Chondrocyte (in vitro differentiated cells): ENCODE measurements around the gene SCGB1A1. TPM values are rescaled to one million over a fixed set of nuclear protein-coding genes. Genes with fewer than 3 reads are reported as not detected.

ENCODE experiments used
- DNase-seq: peaks from one replicate; pipeline ENCODE4 v3.0.0; 2021; ENCODE audit warnings: mixed read lengths, low spot score
- H3K27ac Mint-ChIP-seq: one replicate; pipeline ENCODE4 v1.8.0; 2021; ENCODE audit warnings: mild to moderate bottlenecking, moderate library complexity, mixed read lengths; ENCODE audit not compliant: unreplicated experiment
- H3K27me3 Mint-ChIP-seq: 2 replicates; pipeline ENCODE4 v1.8.0; 2021; ENCODE audit warnings: low read depth, mixed read lengths
- H3K36me3 Mint-ChIP-seq: 2 replicates; pipeline ENCODE4 v1.8.0; 2021; ENCODE audit warnings: low read depth, mixed read lengths
- H3K4me1 Mint-ChIP-seq: 2 replicates; pipeline ENCODE4 v1.8.0; 2021; ENCODE audit warnings: low read depth, mild to moderate bottlenecking, mixed read lengths
- H3K4me3 Mint-ChIP-seq: one replicate; pipeline ENCODE4 v1.8.0; 2021; ENCODE audit warnings: mild to moderate bottlenecking, moderate library complexity, mixed read lengths; ENCODE audit not compliant: unreplicated experiment
- H3K9me3 Mint-ChIP-seq: 2 replicates; pipeline ENCODE4 v1.8.0; 2021; ENCODE audit warnings: low read depth, mixed read lengths
- total RNA-seq: library from RNA; stranded (reverse); gene quantifications from 3 replicates; pipeline ENCODE4 v1.2.1, GENCODE V29; 2021
- TF ChIP-seq, protein P1 (sequence below): fragments of 200-600 bp; sonication (generic); IDR thresholded peaks from 2 replicates; pipeline ENCODE4 v1.5.0; 2021; ENCODE audit warnings: antibody characterized with exemption, mild to moderate bottlenecking, moderate library complexity

SCGB1A1 gene
- total RNA-seq, 1 donor from 2014 or later: not detected

DNA sequence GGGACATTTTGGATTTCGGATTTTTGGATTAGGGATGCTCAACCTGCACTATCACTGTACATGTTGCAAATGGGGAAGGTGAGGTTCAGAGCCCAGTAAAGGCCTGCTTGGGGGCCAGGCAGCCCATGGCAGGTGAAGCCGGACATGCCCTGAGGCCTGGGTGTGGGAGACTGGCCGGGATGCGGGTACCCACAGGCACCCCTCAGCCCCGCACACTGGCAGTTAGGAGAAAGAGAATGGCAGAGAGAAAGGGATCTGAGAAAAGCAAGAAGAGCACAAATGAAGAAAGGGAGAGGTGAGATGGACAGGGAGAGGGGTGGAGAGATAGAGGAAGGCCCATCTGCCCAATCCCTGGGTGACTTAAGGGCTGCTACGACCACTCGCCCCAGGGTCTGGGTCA, 52.8 kb downstream of the SCGB1A1 start:
- TF ChIP-seq, protein P1, sequence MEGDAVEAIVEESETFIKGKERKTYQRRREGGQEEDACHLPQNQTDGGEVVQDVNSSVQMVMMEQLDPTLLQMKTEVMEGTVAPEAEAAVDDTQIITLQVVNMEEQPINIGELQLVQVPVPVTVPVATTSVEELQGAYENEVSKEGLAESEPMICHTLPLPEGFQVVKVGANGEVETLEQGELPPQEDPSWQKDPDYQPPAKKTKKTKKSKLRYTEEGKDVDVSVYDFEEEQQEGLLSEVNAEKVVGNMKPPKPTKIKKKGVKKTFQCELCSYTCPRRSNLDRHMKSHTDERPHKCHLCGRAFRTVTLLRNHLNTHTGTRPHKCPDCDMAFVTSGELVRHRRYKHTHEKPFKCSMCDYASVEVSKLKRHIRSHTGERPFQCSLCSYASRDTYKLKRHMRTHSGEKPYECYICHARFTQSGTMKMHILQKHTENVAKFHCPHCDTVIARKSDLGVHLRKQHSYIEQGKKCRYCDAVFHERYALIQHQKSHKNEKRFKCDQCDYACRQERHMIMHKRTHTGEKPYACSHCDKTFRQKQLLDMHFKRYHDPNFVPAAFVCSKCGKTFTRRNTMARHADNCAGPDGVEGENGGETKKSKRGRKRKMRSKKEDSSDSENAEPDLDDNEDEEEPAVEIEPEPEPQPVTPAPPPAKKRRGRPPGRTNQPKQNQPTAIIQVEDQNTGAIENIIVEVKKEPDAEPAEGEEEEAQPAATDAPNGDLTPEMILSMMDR: no peak
- no peak for DNase-seq
- Mint-ChIP-seq H3K27ac (no peak overlapping the region), H3K4me1 (peaks cover 13% of the 10 kb centered on the region), H3K36me3 (no peaks in the 10 kb centered on the region), H3K4me3 (no peak overlapping the region), H3K9me3 (no peaks in the 10 kb centered on the region), H3K27me3 (no peaks in the 10 kb centered on the region)

DNA sequence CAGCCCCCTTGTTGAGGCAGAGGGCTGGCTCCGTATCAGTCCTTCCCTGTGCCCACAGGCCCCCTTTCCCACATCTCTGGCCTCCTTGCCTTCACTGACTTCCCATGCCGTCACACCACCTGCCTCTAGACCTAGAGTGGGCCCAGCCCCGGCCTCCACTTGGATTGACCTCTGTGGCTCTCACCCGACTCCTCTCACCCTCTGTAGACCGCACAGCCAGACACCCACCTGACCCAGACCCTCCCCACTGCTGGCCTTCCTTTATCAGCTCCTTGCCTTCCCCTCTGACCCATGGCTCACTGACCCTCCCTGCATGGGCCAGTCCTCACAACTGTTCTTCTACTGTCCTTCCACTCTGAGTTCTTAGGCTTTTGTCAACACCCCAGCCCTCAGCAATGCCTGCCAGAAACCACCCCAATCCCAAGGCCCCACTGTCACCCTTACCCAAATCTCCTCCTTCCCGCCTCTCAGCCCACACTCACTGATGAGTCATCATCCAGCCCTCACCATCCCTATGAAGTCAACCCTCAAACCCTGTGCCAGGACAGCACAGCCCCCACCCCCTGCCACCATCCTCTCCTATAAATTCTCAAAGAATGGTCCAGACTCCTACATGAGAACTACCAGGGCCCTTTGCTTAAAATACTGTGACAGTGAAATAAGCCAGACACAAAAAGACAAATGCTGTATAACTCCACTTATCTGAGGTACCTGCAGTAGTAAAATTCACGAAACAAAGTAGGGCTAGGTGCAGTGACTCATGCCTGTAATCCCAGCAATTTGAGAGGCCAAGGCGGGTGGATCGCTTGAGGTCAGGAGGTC, 53.4 kb downstream of the SCGB1A1 start:
- TF ChIP-seq, protein P1: no peak
- H3K9me3 Mint-ChIP-seq: no peaks in the 10 kb centered on the region
- H3K4me1 Mint-ChIP-seq: peaks cover 9% of the 10 kb centered on the region
- H3K27me3 Mint-ChIP-seq: no peaks in the 10 kb centered on the region
- no peak overlapping the region for H3K4me3 Mint-ChIP-seq
- no peaks in the 10 kb centered on the region for H3K36me3 Mint-ChIP-seq
- peak overlapping the region; percentile 29 for H3K27ac Mint-ChIP-seq
- no peak for DNase-seq

Other genes with a start within 250 kb of the SCGB1A1 start
- not detected in 3 replicates for gene SCGB1D1, start 228.8 kb upstream of the SCGB1A1 start, total RNA-seq
- gene SCGB2A1, start 210.4 kb upstream of the SCGB1A1 start, total RNA-seq: not detected in 3 replicates
- not detected in 3 replicates for gene SCGB1D2, start 176.8 kb upstream of the SCGB1A1 start, total RNA-seq
- gene SCGB2A2, start 148.9 kb upstream of the SCGB1A1 start, total RNA-seq: not detected in 3 replicates
- gene SCGB1D4, start 120.0 kb upstream of the SCGB1A1 start, total RNA-seq: not detected in 3 replicates
- gene ASRGL1, start 81.6 kb upstream of the SCGB1A1 start, total RNA-seq: 3.5 to 6.2 TPM (median 6.0 TPM) in 3 replicates
- 476 to 526 TPM (median 514 TPM) in 3 replicates for gene AHNAK, start 127.8 kb downstream of the SCGB1A1 start, total RNA-seq
- 1,000 to 1,202 TPM (median 1,017 TPM) in 3 replicates for gene EEF1G, start 154.9 kb downstream of the SCGB1A1 start, total RNA-seq
- 9.6 to 15.2 TPM (median 11.8 TPM) in 3 replicates for gene TUT1, start 172.5 kb downstream of the SCGB1A1 start, total RNA-seq
- gene MTA2, start 182.8 kb downstream of the SCGB1A1 start, total RNA-seq: 81.7 to 89.3 TPM (median 83.0 TPM) in 3 replicates
- gene EML3, start 193.7 kb downstream of the SCGB1A1 start, total RNA-seq: 55.2 to 76.6 TPM (median 58.9 TPM) in 3 replicates
- 2.4 to 5.8 TPM (median 3.5 TPM) in 3 replicates for gene ROM1, start 194.2 kb downstream of the SCGB1A1 start, total RNA-seq
- 35.3 to 40.1 TPM (median 37.7 TPM) in 3 replicates for gene B3GAT3, start 203.0 kb downstream of the SCGB1A1 start, total RNA-seq
- gene GANAB, start 227.6 kb downstream of the SCGB1A1 start, total RNA-seq: 348 to 394 TPM (median 359 TPM) in 3 replicates
- gene INTS5, start 234.3 kb downstream of the SCGB1A1 start, total RNA-seq: 17.0 to 18.1 TPM (median 17.2 TPM) in 3 replicates
- gene C11orf98, start 246.2 kb downstream of the SCGB1A1 start, total RNA-seq: 39.0 to 61.1 TPM (median 47.5 TPM) in 3 replicates
- 7.8 to 8.4 TPM (median 8.4 TPM) in 3 replicates for gene CSKMT, start 246.3 kb downstream of the SCGB1A1 start, total RNA-seq